Vagina (tissue), 2 donors: ENCODE data around the gene BAIAP2L1.

Experiments used
- POLR2A ChIP-seq, 2 donors: fragments of 450-650 bp; IDR thresholded peaks; one replicate each; pipeline ENCODE4 v1.6.1; 2017; ENCODE audit warnings: antibody characterized with exemption in 2 of 2, mild to moderate bottlenecking in 2 of 2, moderate library complexity in 2 of 2
- POLR2AphosphoS5 ChIP-seq, 2 donors: sonication (generic); formaldehyde crosslinking; IDR thresholded peaks; one replicate each; pipeline ENCODE4 v1.9.0; 2017; ENCODE audit warnings: antibody characterized with exemption in 2 of 2, mild to moderate bottlenecking in 2 of 2, low read depth in 1 of 2; ENCODE audit not compliant: insufficient read depth in 1 of 2
- TF ChIP-seq, protein P1 (sequence below), 3 experiments: fragments of 450-650 bp in 2 of 3; fragments of 200-600 bp in 1 of 3; sonication (generic) in 1 of 3; IDR thresholded peaks; one replicate each; pipeline ENCODE4 v1.5.1; 2017 to 2019; ENCODE audit warnings: antibody characterized with exemption in 3 of 3, mild to moderate bottlenecking in 2 of 3, moderate library complexity in 2 of 3

DNA sequence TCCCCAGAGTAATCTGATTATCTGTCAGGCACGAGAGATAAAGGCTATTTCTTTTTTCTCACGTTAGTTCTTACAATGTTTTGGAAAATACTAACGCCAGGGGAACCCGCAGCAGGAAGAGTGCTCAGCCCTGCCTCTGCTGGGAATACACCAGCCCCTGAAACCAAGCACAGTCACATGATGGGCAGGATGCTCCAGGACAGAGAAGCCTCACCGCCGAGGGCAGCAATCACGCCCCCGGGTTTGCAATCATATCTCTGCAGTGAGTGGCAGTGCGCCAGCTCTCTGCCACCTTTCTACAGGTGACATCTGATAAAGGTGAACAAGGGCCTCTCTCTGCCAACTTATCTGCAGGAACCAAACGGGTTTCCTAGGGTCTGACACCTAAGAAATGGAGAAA is 79.6 kb downstream of the BAIAP2L1 start:
- TF ChIP-seq POLR2A (IDR thresholded peaks at IDR 0.05) (no peak), POLR2AphosphoS5 (IDR thresholded peaks at IDR 0.05; ENCODE audit: insufficient read depth in 1 of 2, low read depth in 1 of 2) (no peak)
- TF ChIP-seq, protein P1, sequence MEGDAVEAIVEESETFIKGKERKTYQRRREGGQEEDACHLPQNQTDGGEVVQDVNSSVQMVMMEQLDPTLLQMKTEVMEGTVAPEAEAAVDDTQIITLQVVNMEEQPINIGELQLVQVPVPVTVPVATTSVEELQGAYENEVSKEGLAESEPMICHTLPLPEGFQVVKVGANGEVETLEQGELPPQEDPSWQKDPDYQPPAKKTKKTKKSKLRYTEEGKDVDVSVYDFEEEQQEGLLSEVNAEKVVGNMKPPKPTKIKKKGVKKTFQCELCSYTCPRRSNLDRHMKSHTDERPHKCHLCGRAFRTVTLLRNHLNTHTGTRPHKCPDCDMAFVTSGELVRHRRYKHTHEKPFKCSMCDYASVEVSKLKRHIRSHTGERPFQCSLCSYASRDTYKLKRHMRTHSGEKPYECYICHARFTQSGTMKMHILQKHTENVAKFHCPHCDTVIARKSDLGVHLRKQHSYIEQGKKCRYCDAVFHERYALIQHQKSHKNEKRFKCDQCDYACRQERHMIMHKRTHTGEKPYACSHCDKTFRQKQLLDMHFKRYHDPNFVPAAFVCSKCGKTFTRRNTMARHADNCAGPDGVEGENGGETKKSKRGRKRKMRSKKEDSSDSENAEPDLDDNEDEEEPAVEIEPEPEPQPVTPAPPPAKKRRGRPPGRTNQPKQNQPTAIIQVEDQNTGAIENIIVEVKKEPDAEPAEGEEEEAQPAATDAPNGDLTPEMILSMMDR (IDR thresholded peaks at IDR 0.05): no peak
